Measurements from ENCODE around the gene NLN. TPM values are rescaled to one million over a fixed set of nuclear protein-coding genes. Genes with fewer than 3 reads are reported as not detected.

NLN gene
- total RNA-seq, 1 donor from 2014 or later, result 13.8 TPM

DNA sequence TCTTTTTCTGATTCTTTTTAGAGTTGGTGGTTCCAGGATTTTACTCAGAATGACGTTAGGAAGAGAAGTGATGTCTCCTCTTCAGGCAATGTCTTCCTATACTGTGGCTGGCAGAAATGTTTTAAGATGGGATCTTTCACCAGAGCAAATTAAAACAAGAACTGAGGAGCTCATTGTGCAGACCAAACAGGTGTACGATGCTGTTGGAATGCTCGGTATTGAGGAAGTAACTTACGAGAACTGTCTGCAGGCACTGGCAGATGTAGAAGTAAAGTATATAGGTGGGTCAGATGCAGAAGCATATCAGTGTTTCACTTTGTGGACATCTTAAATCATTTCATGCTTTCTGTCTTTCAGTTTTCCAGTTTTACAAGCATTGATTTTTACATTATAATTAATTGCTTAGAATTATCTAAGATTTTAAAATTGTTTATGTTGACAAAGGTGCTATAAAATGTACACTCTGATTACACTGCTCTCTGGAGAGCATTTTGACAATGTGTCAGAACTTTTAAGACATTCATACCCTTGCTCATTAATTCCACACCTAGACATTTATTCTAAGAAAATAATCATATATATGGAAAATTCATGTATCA lies 36.6 kb downstream of the NLN start:
- Histone ChIP-seq H3K4me3 (no peak overlapping the region), H3K4me1 (peaks cover 8% of the 10 kb centered on the region), H3K9me3 (no peaks in the 10 kb centered on the region), H3K27ac (no peak overlapping the region), H3K36me3 (no peaks in the 10 kb centered on the region), H3K27me3 (ENCODE audit: low read depth) (no peaks in the 10 kb centered on the region)
- DNase-seq, result no peak
- ATAC-seq, result no peak
- TF ChIP-seq CTCF (IDR thresholded peaks at IDR 0.05), result no peak
- intact Hi-C loops (cut with DNase I), result no loop called here

- Histone ChIP-seq H3K36me3 (no peaks in the 10 kb centered on the region), H3K9me3 (no peaks in the 10 kb centered on the region), H3K4me3 (no peak overlapping the region), H3K27me3 (ENCODE audit: low read depth) (no peaks in the 10 kb centered on the region), H3K27ac (no peak overlapping the region), H3K4me1 (peaks cover 8% of the 10 kb centered on the region)
- intact Hi-C loops (cut with DNase I), result no loop called here
- ATAC-seq (peak; percentile 67 to 74), DNase-seq (no peak)
- TF ChIP-seq CTCF (IDR thresholded peaks at IDR 0.05), result peak; percentile 36
Observed at GRCh38 chr5:65760504-65761275, 38.7 kb downstream of the NLN start.

DNA sequence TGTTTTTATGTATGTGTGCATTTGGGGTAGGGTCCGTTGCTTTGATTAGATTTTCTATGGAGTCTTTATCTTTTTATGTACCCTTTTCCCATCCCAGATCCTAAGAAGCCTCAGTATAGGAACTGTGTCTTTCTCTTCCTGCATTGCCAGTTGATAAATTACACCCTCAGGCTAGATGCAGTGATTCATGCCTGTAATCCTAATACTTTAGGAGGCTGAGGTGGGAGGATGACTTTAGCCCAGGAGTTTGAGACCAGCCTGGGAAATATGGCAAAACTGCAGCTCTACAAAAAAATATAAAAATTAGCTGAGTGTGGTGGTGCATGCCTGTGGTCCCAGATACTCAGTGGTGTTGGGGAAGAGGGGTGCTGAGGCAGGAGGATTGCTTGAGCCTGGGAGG lies 40.2 kb downstream of the NLN start:
- intact Hi-C loops (cut with DNase I), result no loop called here
- ATAC-seq (no peak), DNase-seq (no peak)
- TF ChIP-seq CTCF (IDR thresholded peaks at IDR 0.05), result no peak
- Histone ChIP-seq H3K27ac (no peak overlapping the region), H3K36me3 (no peaks in the 10 kb centered on the region), H3K4me3 (no peak overlapping the region), H3K27me3 (ENCODE audit: low read depth) (no peaks in the 10 kb centered on the region), H3K9me3 (no peaks in the 10 kb centered on the region), H3K4me1 (peaks cover 8% of the 10 kb centered on the region)

GRCh38 chr5:65765582-65765981 lies 43.6 kb downstream of the NLN start:
- peaks cover 6% of the 10 kb centered on the region for H3K4me1 ChIP-seq
- no peak overlapping the region for H3K4me3 ChIP-seq
- intact Hi-C loops (cut with DNase I), result no loop called here
- H3K27ac ChIP-seq, result no peak overlapping the region
- ATAC-seq (no peak), DNase-seq (no peak)
- TF ChIP-seq CTCF (IDR thresholded peaks at IDR 0.05), result no peak
- H3K9me3 ChIP-seq, result no peaks in the 10 kb centered on the region
- no peaks in the 10 kb centered on the region for H3K36me3 ChIP-seq
- no peaks in the 10 kb centered on the region for H3K27me3 ChIP-seq (ENCODE audit: low read depth)

- intact Hi-C loops (cut with DNase I), result no loop called here
- Histone ChIP-seq H3K4me3 (no peak overlapping the region), H3K36me3 (no peaks in the 10 kb centered on the region), H3K27me3 (ENCODE audit: low read depth) (no peaks in the 10 kb centered on the region), H3K27ac (no peak overlapping the region), H3K9me3 (no peaks in the 10 kb centered on the region), H3K4me1 (peaks cover under 1% of the 10 kb centered on the region)
- no peak for TF ChIP-seq CTCF (IDR thresholded peaks at IDR 0.05)
- ATAC-seq (no peak), DNase-seq (no peak)
Observed at GRCh38 chr5:65766175-65766574, 44.2 kb downstream of the NLN start.
